HEK293T (cell line): ENCODE measurements around the gene RNF183.

Source experiments
- ARNT ChIP-seq: fragments of 450-650 bp; IDR thresholded peaks from 2 replicates; pipeline ENCODE4 v1.6.1; 2017; ENCODE audit warnings: mild to moderate bottlenecking
- BHLHE40 ChIP-seq: fragments of 450-650 bp; IDR thresholded peaks from 2 replicates; pipeline ENCODE4 v1.6.1; 2016; ENCODE audit warnings: mild to moderate bottlenecking, moderate library complexity, borderline replicate concordance
- ELF4 ChIP-seq: fragments of 450-650 bp; IDR thresholded peaks from 2 replicates; pipeline ENCODE4 v1.6.1; 2017; ENCODE audit warnings: antibody characterized with exemption
- FOXA1 ChIP-seq: fragments of 450-650 bp; IDR thresholded peaks from 2 replicates; pipeline ENCODE4 v1.6.1; 2016; ENCODE audit warnings: mild to moderate bottlenecking
- FOXK2 ChIP-seq: fragments of 450-650 bp; IDR thresholded peaks from 2 replicates; pipeline ENCODE4 v1.6.1; 2016; ENCODE audit warnings: mild to moderate bottlenecking
- FOXM1 ChIP-seq: fragments of 450-650 bp; IDR thresholded peaks from 2 replicates; pipeline ENCODE4 v1.6.1; 2017; ENCODE audit warnings: mild to moderate bottlenecking, borderline replicate concordance
- PKNOX1 ChIP-seq: fragments of 450-650 bp; IDR thresholded peaks from 2 replicates; pipeline ENCODE4 v1.6.1; 2016
- SP1 ChIP-seq: fragments of 450-650 bp; IDR thresholded peaks from 2 replicates; pipeline ENCODE4 v1.6.1; 2017
- TARDBP ChIP-seq: fragments of 450-650 bp; IDR thresholded peaks from 2 replicates; pipeline ENCODE4 v1.6.1; 2016
- ZNF384 ChIP-seq: fragments of 450-650 bp; IDR thresholded peaks from 2 replicates; pipeline ENCODE4 v1.6.1; 2016

GRCh38 chr9:113290052-113290607 is 13.0 kb downstream of the RNF183 start:
- TF ChIP-seq FOXM1 (no peak), BHLHE40 (no peak), ZNF384 (no peak), PKNOX1 (no peak), FOXK2 (no peak), SP1 (no peak), FOXA1 (no peak), TARDBP (no peak), ARNT (no peak), ELF4 (no peak)
